HG02870 (cell line): ENCODE measurements around the gene SYNCRIP.
"Not testable (repeated sequence)": the region's sequence is repeated elsewhere in the genome, so short reads cannot be mapped to it uniquely, and the experiment has no call there.

ENCODE experiments used
- ATAC-seq: cut with Tn5 transposase; IDR thresholded peaks from one replicate; pipeline ENCODE4 v1.9.1; 2021; ENCODE audit warnings: mild to moderate bottlenecking, moderate library complexity; ENCODE audit not compliant: unreplicated experiment

SYNCRIP gene

GRCh38 chr6:85642774-85643536 is at the start of gene SYNCRIP:
Gene SYNCRIP (minus strand): TSS chr6:85642886. CDS start chr6:85641439, 1,447 bp downstream.
- peak; percentile 71 for ATAC-seq

- ATAC-seq = no peak
Measured at GRCh38 chr6:85691478-85691877, 48.8 kb upstream of the SYNCRIP start.

- ATAC-seq = no peak
Measured at GRCh38 chr6:85690071-85690470, 47.4 kb upstream of the SYNCRIP start.

- ATAC-seq = peak; percentile 93
Measured at GRCh38 chr6:85685713-85686112, 43.0 kb upstream of the SYNCRIP start.

GRCh38 chr6:85684809-85685171 is 42.1 kb upstream of the SYNCRIP start:
- ATAC-seq = no peak

GRCh38 chr6:85684133-85684808 is 41.6 kb upstream of the SYNCRIP start:
- no peak for ATAC-seq

- not testable (repeated sequence) for ATAC-seq
Measured at GRCh38 chr6:85681899-85682298, 39.2 kb upstream of the SYNCRIP start.

- ATAC-seq = no peak
Measured at GRCh38 chr6:85680388-85680787, 37.7 kb upstream of the SYNCRIP start.

GRCh38 chr6:85679445-85680123 is 36.9 kb upstream of the SYNCRIP start:
- no peak for ATAC-seq

GRCh38 chr6:85678602-85679444 is 36.1 kb upstream of the SYNCRIP start:
- ATAC-seq = peak; percentile 81

- no peak for ATAC-seq
Measured at GRCh38 chr6:85678026-85678601, 35.4 kb upstream of the SYNCRIP start.

GRCh38 chr6:85677234-85677956 is 34.7 kb upstream of the SYNCRIP start:
- no peak for ATAC-seq

- ATAC-seq = no peak
Measured at GRCh38 chr6:85676086-85676729, 33.5 kb upstream of the SYNCRIP start.

GRCh38 chr6:85675030-85675819 is 32.5 kb upstream of the SYNCRIP start:
- no peak for ATAC-seq

GRCh38 chr6:85674604-85675003 is 31.9 kb upstream of the SYNCRIP start:
- no peak for ATAC-seq

- no peak for ATAC-seq
Measured at GRCh38 chr6:85673198-85674139, 30.8 kb upstream of the SYNCRIP start.

GRCh38 chr6:85672623-85673022 is 29.9 kb upstream of the SYNCRIP start:
- ATAC-seq = no peak

GRCh38 chr6:85672050-85672449 is 29.4 kb upstream of the SYNCRIP start:
- no peak for ATAC-seq
